Endothelial cell of umbilical vein (primary cell): ENCODE data around the gene MARK4.

Experiments used
- CTCF ChIP-seq, 2 donors: IDR thresholded peaks; 1 replicate in 1 of 2; 2 replicates in 1 of 2; pipeline ENCODE4 v1.5.1; 2011; ENCODE audit warnings: low read length in 2 of 2, mild to moderate bottlenecking in 2 of 2, moderate library complexity in 2 of 2, control low read depth in 1 of 2, inconsistent platforms in 1 of 2, low read depth in 1 of 2; ENCODE audit not compliant: insufficient read depth in 1 of 2; ENCODE audit errors: extremely low read depth in 1 of 2
- EZH2 ChIP-seq: IDR thresholded peaks from 2 replicates; pipeline ENCODE4 v1.6.1; 2012; ENCODE audit warnings: borderline replicate concordance, low read depth, mild to moderate bottlenecking, moderate library complexity, low read length, inconsistent platforms; ENCODE audit not compliant: severe bottlenecking
- POLR2A ChIP-seq: IDR thresholded peaks from 2 replicates; pipeline ENCODE4 v1.6.1; 2012; ENCODE audit warnings: low read depth, mild to moderate bottlenecking, control low read depth, low read length
- POLR2AphosphoS5 ChIP-seq: IDR thresholded peaks from 2 replicates; pipeline ENCODE4 v1.6.1; 2012; ENCODE audit warnings: low read depth, mild to moderate bottlenecking, control low read depth, low read length, moderate library complexity; ENCODE audit not compliant: insufficient read depth

GRCh38 chr19:45222724-45223123 lies 28.3 kb upstream of the MARK4 start:
- TF ChIP-seq POLR2A (no peak), CTCF (IDR thresholded peaks at IDR 0.05; ENCODE audit: extremely low read depth in 1 of 2, insufficient read depth in 1 of 2, low read depth in 1 of 2, low read length in 2 of 2) (no peak), EZH2 (no peak), POLR2AphosphoS5 (no peak)
